ENCODE measurements around the gene FABP7.

FABP7 gene

GRCh38 chr6:122758927-122759334 is 20.6 kb upstream of the FABP7 start:
- no peak for DNase-seq (ENCODE audit: low read depth)

DNA sequence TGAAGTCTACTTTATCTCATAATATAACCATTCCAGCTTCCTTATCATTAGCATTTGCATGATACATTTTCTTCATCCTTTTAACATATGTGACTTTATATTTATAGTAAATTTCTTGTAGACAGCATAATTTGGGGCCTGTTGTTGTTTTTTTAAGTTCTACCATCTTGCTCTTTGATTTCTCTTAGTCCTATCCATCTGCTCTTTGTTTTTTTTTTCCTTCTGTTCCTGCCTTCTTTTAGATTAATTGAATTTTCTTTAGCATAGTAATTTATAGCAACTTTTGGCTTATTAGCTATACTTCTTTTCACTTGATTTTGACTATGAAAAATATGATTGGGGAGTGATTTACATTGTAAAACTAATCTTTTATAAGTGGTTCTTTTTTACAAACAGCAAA is 19.2 kb upstream of the FABP7 start:
- DNase-seq (ENCODE audit: low read depth) = no peak

DNA sequence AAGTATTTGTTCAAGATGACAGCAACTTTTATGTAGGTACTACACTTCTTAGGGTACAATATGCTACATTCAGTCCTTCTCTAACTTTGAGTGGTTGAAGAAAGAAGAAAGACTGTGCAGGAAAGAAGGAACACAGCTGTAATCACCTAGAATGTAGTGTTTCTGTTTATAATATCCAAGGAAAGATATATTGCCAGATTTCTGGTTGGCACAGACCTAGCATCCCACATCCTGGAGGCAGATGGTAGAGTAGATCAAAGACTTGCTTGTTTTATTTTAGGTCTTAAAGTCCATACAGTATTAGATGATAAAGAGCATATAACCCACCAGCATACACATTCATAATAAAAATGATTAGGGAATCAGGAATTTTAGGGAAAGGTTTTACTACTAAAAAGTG is 13.3 kb upstream of the FABP7 start:
- no peak for DNase-seq (ENCODE audit: low read depth)

DNA sequence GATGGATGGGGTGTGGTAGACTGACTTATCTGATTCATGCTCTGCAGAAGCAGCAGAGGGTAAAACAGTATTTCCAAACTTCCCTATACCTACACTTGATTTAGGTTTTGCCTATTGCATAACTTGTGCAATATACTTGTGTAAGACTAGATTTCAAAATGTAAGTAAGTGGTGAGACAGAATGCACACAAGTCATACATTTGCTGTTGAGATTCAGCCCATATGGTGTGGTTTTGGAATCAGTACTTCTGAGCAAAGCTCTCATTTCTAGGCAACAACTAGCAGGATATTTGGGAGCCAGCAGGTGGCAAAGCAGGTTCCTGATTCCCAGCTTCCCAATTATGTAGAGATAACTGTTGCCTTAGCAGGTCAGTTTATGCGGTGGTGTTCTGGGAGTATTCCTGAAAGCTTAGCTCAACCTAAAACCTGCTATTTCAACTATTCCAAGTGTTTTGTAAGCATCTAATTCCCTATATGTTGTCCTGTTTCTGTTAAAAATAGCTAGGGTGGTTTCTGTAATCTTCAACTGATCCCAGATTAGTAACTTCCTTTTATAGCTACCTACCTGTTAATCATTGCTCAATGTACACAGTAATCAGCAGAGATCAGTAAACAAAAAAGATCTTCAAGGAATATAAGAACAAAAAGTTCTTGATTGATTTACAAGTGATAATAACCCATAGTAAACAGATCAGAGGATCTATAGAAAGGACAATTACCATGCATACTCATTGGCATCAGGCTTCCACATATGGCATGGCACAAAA is 8.5 kb upstream of the FABP7 start:
- DNase-seq (ENCODE audit: low read depth) = no peak

GRCh38 chr6:122772724-122773415 is 6.6 kb upstream of the FABP7 start:
- no peak for DNase-seq (ENCODE audit: low read depth)

- no peak for DNase-seq (ENCODE audit: low read depth)
These were observed 3.5 kb upstream of the FABP7 start for GRCh38 chr6:122775975-122776374.

DNA sequence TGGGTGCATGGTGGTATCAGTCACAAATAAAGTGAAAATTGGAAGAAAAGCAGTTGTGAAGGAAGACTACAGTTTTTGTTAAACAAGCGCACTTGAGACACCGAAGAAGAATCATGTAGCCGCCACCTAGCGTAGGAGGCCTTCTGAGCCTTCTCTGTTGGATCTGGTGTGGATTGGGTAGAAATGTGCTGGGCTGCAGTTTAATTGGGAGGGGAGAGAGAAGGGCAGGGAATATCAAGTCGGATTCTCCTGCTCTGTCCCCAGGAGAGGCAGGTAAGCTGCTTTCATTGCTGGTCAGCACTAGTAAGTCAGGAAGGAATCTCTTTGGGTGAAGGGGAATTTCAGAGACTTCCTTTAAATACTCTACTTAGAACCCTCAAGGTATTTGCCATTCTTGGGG is 1.2 kb upstream of the FABP7 start:
- DNase-seq (ENCODE audit: low read depth) = no peak

GRCh38 chr6:122778985-122779661 is 393 bp upstream of the FABP7 start:
- no peak for DNase-seq (ENCODE audit: low read depth)

GRCh38 chr6:122780114-122780513 is 598 bp downstream of the FABP7 start:
- no peak for DNase-seq (ENCODE audit: low read depth)

DNA sequence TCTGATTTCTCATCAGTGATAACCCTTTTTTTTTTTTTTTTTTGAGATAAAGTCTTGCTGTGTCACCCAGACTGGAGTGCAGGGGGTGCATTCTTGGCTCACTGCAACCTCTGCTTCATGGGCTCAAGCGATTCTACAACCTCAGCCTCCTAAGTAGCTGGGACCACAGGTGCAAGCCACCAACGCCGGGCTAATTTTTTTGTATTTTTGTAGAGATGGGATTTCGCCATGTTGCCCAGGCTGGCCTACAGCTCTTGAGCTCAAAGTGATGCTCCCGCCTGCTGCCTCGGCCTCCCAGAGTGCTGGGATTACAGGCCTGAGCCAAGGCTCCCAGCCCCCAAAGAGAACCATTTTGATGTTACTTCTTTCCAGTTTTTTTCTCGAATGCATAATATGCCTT is 2.2 kb downstream of the FABP7 start:
- DNase-seq (ENCODE audit: low read depth) = no peak

- no peak for DNase-seq (ENCODE audit: low read depth)
These were observed 3.9 kb downstream of the FABP7 start for GRCh38 chr6:122783401-122783800.

DNA sequence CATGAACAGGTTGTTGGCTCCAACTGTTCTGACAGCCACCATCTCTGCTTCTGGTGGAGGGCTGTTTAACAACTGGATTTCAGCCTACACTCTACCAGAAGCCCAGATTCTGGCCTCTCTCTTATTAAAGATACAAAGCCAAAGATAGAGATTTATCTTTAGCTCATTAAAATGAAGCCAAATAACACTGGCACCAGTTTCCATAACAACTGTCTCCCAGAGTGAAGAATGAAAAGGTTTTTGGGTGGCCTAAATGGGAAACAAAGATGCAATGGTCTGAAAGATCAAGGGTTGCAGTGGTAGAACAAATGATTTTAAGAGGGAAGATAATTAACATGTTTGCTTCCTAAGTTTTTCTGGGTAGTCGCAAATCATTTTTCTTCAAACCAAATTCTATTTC is 6.4 kb downstream of the FABP7 start:
- DNase-seq (ENCODE audit: low read depth) = no peak

- DNase-seq (ENCODE audit: low read depth) = no peak
These were observed 8.2 kb downstream of the FABP7 start for GRCh38 chr6:122787721-122788120.

GRCh38 chr6:122788208-122788607 is 8.7 kb downstream of the FABP7 start:
- DNase-seq (ENCODE audit: low read depth) = no peak

DNA sequence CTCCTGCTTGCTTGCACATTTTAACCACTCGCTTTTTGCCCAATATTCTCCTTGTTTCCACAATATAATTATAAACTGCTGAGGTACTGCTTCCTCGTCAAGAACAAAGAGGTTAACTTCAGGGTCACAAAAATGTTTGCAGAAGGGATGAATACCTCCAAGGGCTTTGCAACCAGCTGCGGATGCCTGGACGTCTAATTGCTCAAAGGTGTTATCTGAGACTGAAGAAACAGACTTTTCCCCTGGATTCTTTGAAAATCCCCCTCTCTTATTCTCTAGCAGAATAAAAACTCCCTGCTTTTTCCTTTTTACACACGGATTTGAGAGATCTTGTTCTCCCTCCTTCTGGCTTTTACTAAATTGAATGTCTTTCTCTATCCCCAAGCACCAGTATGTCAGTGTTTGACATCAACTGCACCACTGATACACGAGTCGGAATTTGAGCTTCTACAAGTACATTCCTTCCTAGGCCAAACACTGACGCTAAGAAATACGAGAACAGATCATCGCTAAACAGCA is 9.2 kb downstream of the FABP7 start:
- DNase-seq (ENCODE audit: low read depth) = peak; percentile 39

DNA sequence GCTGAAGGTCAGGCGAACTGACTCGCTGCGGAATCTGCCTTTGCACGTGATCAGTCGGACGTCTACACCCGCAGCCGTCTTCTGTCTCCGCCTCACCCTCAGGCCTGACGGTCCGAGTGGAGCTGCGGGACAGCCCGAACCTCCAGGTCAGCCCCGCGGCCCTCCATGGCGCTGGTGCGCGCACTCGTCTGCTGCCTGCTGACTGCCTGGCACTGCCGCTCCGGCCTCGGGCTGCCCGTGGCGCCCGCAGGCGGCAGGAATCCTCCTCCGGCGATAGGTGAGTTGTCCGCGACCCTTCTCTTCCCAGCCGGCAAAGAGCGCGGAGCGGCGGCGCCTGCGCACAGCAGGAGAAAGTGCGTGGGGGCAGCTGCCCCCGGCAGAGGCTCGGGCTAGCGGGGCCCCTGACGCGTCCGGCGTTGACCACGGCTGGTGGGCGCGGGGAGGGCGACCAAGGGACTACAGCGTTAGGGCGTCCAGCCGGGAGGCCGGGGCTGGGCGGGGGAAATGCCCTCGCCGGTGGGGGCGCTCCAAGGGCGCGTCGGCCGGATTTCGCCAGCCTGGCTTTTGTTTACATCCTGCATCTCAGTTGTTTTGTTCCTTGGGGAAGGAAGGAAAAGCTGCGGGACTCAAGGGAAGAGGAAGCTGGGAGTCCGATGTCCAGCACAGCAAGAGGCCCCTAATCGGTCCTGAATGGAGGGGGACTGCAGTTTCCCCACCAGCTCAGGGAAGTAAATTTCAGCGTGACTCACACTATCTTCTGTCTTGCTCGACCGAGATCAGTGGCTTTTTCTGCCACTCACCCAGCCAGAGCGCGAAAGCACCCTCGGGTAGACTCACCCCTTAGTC is 9.9 kb downstream of the FABP7 start, which contains the start of gene SMPDL3A:
Gene SMPDL3A, plus strand, starts transcription at position 77 of the 846 bp plus-strand sequence. Its CDS starts 89 bp downstream, at position 166.
- peak; percentile 27 for DNase-seq (ENCODE audit: low read depth)

GRCh38 chr6:122790028-122790422 is 10.5 kb downstream of the FABP7 start:
- no peak for DNase-seq (ENCODE audit: low read depth)

- DNase-seq (ENCODE audit: low read depth) = no peak
These were observed 11.2 kb downstream of the FABP7 start for GRCh38 chr6:122790423-122791309.

DNA sequence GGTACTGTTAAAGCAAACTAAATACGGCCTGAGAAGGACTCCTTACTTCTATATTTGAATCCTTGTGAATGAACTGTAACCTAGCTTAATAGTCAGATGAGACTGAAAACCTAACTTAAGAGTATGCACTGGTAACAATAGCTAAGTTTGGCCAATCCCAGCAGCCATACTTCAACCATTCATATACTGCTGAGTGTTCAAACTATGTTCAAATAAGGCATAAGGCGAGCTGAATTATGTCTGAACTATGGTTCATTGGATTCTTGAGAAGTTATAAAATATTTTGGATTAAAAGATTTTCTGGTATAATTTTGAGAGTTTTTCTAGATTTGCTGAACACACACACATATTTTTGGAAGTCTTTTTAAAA is 11.8 kb downstream of the FABP7 start:
- no peak for DNase-seq (ENCODE audit: low read depth)

DNA sequence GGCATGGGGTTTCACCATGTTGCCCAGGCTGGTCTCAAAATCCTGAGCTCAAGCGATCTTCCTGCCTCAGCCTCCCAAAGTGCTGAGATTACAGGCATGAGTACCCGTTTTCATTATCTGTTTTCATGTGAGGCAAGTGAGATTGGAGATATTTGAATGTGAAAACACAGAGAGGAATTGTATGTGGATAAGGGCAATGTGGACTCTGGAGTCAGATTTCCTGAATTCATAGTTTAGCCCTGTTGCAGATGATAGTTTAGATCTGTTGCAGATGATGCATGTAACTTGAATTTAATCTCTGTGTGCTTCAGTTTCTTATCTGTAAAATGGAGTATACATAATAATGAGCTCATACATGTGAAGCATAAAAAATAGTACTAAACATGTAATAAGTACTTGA is 13.2 kb downstream of the FABP7 start:
- DNase-seq (ENCODE audit: low read depth) = no peak

DNA sequence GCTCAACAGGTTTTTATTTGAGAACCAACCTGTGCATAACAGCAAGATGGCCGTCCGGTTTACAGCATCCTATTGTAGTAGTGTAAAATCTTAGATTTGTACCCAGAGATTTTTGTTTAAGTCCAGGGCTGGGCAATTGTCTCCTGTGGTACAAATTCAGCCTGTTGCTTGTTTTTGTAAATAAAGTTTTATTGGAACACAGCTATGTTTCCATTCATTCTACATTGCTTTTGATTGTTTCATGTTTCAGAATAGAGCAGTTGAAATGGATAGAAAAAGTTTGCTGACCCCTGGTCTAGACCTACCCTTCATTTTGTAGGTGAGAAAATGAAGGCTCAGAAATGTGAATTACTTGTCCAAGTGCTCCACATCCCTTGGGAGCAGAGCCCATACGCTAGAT is 18.0 kb downstream of the FABP7 start:
- DNase-seq (ENCODE audit: low read depth) = no peak

All from GM04503 (cell line).